ENCODE results near the gene SLC22A17.

- TF ChIP-seq CTCF (optimal IDR thresholded peaks at IDR 0.05 in 1 of 3, IDR thresholded peaks at IDR 0.05 in 1 of 3, conservative IDR thresholded peaks at IDR 0.05 in 1 of 3; ENCODE audit: extremely low read depth in 1 of 3, insufficient read depth in 2 of 3, low read length in 3 of 3) (no peak), EZH2 (IDR thresholded peaks at IDR 0.05; ENCODE audit: low read length) (no peak)
Observed at GRCh38 chr14:23382276-23382675, 29.6 kb upstream of the SLC22A17 start.
